NCI-H1048 (cell line): ENCODE data around the gene DOHH.
"Not testable (repeated sequence)": the region's sequence is repeated elsewhere in the genome, so short reads cannot be mapped to it uniquely, and the experiment has no call there.

ENCODE experiments used
- DNase-seq: peaks from one replicate; lab custom pipeline; 2025; lab: John Stamatoyannopoulos, UW

The DOHH gene

GRCh38 chr19:3534375-3535234, 34.1 kb upstream of the DOHH start:
- no peak for DNase-seq

- DNase-seq: no peak
Measured at GRCh38 chr19:3533563-3534216, 33.2 kb upstream of the DOHH start.

GRCh38 chr19:3533033-3533432, 32.6 kb upstream of the DOHH start:
- no peak for DNase-seq

- no peak for DNase-seq
Measured at GRCh38 chr19:3532154-3532786, 31.8 kb upstream of the DOHH start.

GRCh38 chr19:3531716-3532115, 31.2 kb upstream of the DOHH start:
- DNase-seq: no peak

- no peak for DNase-seq
Measured at GRCh38 chr19:3530389-3530788, 29.9 kb upstream of the DOHH start.

GRCh38 chr19:3529299-3529698, 28.8 kb upstream of the DOHH start:
- not testable (repeated sequence) for DNase-seq

- DNase-seq: no peak
Measured at GRCh38 chr19:3528539-3529211, 28.2 kb upstream of the DOHH start.

- DNase-seq: no peak
Measured at GRCh38 chr19:3528080-3528479, 27.6 kb upstream of the DOHH start.

- no peak for DNase-seq
Measured at GRCh38 chr19:3527238-3527910, 26.9 kb upstream of the DOHH start.

GRCh38 chr19:3526507-3527237, 26.2 kb upstream of the DOHH start:
- no peak for DNase-seq

- no peak for DNase-seq
Measured at GRCh38 chr19:3524904-3525451, 24.5 kb upstream of the DOHH start.

GRCh38 chr19:3524078-3524842, 23.8 kb upstream of the DOHH start:
- DNase-seq: no peak

GRCh38 chr19:3523361-3524077, 23.0 kb upstream of the DOHH start:
- DNase-seq: no peak

- DNase-seq: no peak
Measured at GRCh38 chr19:3522421-3523360, 22.2 kb upstream of the DOHH start.

GRCh38 chr19:3521104-3521445, 20.6 kb upstream of the DOHH start:
- DNase-seq: no peak

GRCh38 chr19:3520166-3521103, 20.0 kb upstream of the DOHH start:
- no peak for DNase-seq
